Neuron (in vitro differentiated cells): ENCODE data around the gene SDHAF2.

Experiments
- H2AFZ ChIP-seq: one replicate; pipeline ENCODE4 v1.6.1; 2013; ENCODE audit warnings: low read depth, mild to moderate bottlenecking, inconsistent platforms, low read length, moderate library complexity
- H3K27me3 ChIP-seq: one replicate; pipeline ENCODE4 v1.6.1; 2013; ENCODE audit warnings: low read length; ENCODE audit not compliant: insufficient read depth
- H3K36me3 ChIP-seq: one replicate; pipeline ENCODE4 v1.6.1; 2013; ENCODE audit warnings: low read length; ENCODE audit not compliant: insufficient read depth
- H3K4me1 ChIP-seq: one replicate; pipeline ENCODE4 v1.6.1; 2013; ENCODE audit warnings: low read length; ENCODE audit not compliant: insufficient read depth
- H3K4me3 ChIP-seq: 2 replicates; pipeline ENCODE4 v1.5.1; 2013; ENCODE audit warnings: mild to moderate bottlenecking, low read length, moderate library complexity
- H3K9me3 ChIP-seq: one replicate; pipeline ENCODE4 v1.6.1; 2013; ENCODE audit warnings: low read length

SDHAF2 gene

GRCh38 chr11:61485080-61485479 is 55.2 kb downstream of the SDHAF2 start:
- H2AFZ ChIP-seq = no peak overlapping the region
- no peak overlapping the region for H3K4me3 ChIP-seq
- H3K9me3 ChIP-seq = no peaks in the 10 kb centered on the region
- H3K4me1 ChIP-seq = peaks cover 42% of the 10 kb centered on the region
- no peaks in the 10 kb centered on the region for H3K36me3 ChIP-seq
- H3K27me3 ChIP-seq = no peaks in the 10 kb centered on the region

DNA sequence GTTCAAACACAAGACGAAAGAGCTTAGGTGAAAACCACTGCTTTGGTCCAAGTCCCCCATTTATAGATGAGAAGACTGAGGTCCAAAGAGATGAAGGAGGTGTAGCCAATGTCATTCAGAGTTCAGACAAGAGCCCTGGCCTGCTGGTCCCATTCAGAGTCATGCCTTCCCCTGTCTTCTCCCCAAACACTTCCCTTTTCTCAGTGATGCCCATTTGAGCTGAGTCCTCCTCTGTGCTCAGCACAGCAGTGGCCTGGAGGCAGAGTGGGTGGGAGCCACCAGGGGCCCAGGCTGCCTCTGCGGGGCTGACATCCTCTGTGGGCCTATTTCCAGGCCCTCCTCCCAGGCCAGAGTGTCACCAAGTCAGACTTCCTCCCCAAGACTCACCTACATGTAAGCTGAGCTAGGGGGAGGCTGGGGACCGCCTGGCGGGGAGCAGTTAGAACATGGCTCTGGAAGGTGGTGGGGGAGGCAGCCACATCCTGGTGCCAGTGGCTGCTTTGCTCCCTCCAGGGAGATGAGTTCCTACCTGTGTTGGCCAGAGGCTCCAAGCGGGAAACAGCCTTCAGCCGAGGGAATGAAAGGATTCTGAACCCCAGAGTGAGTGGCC is 56.2 kb downstream of the SDHAF2 start:
- H3K36me3 ChIP-seq = no peaks in the 10 kb centered on the region
- no peaks in the 10 kb centered on the region for H3K9me3 ChIP-seq
- H2AFZ ChIP-seq = no peak overlapping the region
- no peaks in the 10 kb centered on the region for H3K27me3 ChIP-seq
- peaks cover 36% of the 10 kb centered on the region for H3K4me1 ChIP-seq
- H3K4me3 ChIP-seq = no peak overlapping the region

DNA sequence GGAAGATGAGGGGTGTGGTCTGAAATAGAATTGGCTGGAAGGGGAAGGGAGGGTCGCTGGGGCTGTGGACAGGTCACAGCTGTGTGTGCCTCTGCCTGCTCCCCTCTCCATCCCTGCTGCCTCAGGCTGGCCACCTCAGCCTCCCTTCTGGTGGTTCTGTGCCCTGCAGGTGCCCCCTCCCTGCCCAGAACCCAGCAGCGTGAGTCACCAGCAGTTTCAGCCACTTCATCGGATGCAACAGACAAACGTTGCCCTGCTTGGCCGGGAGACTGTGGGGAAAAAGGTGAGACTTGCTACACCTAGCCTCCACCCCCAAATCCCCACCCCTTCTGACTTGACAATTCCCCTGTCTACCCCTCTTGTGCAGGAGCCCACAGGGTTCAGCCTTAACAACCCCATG is 56.9 kb downstream of the SDHAF2 start:
- Histone ChIP-seq H3K4me1 (peaks cover 30% of the 10 kb centered on the region), H2AFZ (no peak overlapping the region), H3K9me3 (no peaks in the 10 kb centered on the region), H3K27me3 (no peaks in the 10 kb centered on the region), H3K4me3 (no peak overlapping the region), H3K36me3 (no peaks in the 10 kb centered on the region)

DNA sequence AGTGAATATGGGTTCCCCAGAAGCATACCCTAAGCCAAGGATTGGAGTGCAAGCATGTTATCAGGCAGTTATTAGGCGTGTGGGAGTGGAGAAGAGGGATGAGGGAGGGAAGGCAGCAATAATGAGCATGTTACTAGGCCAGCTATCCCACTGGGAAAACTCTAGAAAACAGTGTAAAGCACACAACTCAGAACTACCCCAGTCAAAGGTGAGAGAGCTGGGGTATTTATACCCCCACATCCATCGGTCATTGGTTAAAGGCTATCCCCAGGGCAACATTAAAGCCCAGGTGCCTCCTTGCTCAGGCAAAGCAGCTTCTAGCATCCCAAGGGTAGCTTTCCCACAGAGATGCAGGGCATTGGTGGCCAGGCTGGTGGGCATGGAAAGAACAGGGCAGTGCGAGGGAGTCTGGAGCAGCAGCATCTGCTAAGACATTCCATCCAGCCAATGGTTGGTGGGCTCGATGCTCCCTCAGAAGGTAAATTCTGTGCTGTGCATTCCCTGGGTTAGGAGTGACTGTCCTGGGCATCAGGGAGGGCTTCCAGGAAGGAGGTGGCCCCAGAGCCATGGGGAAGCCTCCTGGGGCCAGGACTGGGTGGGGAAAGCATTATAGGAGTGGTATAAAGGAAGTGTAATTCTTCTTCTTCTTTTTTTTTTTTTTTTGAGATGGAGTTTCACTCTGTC is 57.6 kb downstream of the SDHAF2 start:
- Histone ChIP-seq H3K36me3 (no peaks in the 10 kb centered on the region), H3K4me3 (no peak overlapping the region)

GRCh38 chr11:61488651-61489291 is 58.8 kb downstream of the SDHAF2 start:
- H3K4me1 ChIP-seq = peaks cover 22% of the 10 kb centered on the region
- H3K27me3 ChIP-seq = no peaks in the 10 kb centered on the region
- H2AFZ ChIP-seq = no peak overlapping the region
- no peaks in the 10 kb centered on the region for H3K36me3 ChIP-seq
- H3K4me3 ChIP-seq = no peak overlapping the region
- H3K9me3 ChIP-seq = no peaks in the 10 kb centered on the region

More for the DNA sequence above, 57.6 kb downstream of the SDHAF2 start:
- Histone ChIP-seq H2AFZ (no peak overlapping the region), H3K4me1 (peaks cover 22% of the 10 kb centered on the region), H3K27me3 (no peaks in the 10 kb centered on the region), H3K9me3 (no peaks in the 10 kb centered on the region)

DNA sequence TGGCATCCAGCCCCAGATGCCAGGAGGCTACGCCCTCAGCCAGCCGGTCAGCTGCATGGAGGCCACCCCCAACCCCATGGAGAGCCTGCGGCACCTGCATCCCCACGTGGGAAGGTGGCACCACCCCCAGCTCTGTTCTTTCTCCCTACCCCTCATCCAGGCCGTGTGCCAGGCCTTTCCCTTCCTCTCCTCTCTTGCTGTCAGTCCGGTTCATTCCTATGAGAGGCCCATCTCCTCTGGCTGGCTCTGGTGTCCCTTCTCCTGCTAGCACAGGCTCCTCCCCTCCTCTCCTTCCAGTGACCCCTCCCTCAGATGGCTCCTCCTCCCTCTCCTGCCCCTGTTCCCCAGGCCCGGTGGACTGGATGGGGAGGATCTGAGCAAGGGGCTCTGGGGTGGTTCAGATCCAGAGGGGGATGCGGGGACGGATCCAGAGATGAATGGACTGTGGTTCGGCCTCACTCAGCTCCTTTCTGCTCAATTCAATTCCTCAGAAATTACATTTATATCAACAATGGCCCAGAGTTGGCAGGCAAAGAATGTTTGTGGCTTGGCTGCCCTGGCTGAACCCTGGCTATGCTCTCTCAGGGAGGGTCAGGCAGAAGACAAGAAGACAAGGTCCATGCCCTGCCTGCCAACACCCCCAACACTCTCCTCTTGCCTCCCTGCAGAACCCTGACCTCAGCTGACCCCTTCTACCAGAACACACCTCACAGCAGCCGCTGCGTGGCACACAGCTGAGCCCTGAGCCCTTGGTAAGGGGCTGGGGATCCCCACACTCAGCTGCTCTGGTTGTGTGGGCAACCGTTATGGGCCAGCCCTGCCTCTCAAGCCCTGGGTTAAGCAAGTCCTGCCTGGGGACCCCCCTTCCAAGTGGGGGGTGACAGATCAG is 60.2 kb downstream of the SDHAF2 start:
- no peak overlapping the region for H3K4me3 ChIP-seq
- H3K4me1 ChIP-seq = peaks cover 30% of the 10 kb centered on the region
- no peaks in the 10 kb centered on the region for H3K36me3 ChIP-seq
- H3K27me3 ChIP-seq = no peaks in the 10 kb centered on the region
- H3K9me3 ChIP-seq = no peaks in the 10 kb centered on the region
- no peak overlapping the region for H2AFZ ChIP-seq

GRCh38 chr11:61491736-61492395 is 61.9 kb downstream of the SDHAF2 start:
- Histone ChIP-seq H3K36me3 (no peaks in the 10 kb centered on the region), H3K4me1 (peaks cover 36% of the 10 kb centered on the region), H3K4me3 (no peak overlapping the region), H3K9me3 (no peaks in the 10 kb centered on the region), H3K27me3 (no peaks in the 10 kb centered on the region), H2AFZ (no peak overlapping the region)

GRCh38 chr11:61494381-61494961 is 64.5 kb downstream of the SDHAF2 start:
- no peaks in the 10 kb centered on the region for H3K27me3 ChIP-seq
- H3K9me3 ChIP-seq = no peaks in the 10 kb centered on the region
- H3K36me3 ChIP-seq = no peaks in the 10 kb centered on the region
- H3K4me1 ChIP-seq = peaks cover 37% of the 10 kb centered on the region
- H2AFZ ChIP-seq = no peak overlapping the region
- H3K4me3 ChIP-seq = no peak overlapping the region

DNA sequence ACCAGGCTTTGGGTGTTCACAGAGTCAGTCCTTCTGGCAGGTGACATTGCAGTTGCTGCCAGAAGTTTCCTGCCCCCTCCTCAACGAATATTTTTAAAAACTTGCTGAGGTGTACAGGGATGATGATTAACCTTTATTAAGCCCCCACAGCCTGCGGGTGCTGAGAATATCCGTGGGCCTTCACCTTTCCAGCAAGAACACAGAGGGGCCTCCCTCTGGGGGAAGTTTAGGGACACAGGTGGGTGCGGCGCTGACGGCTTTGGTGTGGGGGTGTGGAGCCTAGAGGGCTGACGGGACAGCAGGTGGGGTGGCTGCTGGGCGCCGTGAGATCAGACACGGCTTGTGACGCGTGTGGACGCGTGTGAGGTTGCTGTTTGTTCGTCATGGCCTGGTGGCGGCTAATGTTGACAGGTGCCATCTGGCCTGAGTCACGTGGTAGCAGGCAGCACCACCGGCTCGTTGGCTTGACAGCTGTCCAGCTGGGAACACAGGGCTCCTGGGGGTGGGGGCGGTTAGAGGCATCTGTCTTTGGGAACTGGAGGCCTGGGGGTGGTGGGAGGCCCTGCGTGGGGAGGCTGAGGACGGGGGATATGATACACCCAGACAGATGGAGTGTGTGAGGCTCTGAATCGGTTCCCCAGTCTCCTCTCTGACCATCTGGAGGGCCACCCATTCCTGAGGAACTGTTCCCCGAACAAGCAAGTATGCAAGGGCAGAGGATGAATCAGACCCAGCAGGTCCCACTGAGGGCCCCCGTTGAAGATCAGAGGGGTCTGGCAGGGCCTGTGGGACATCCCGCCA is 66.1 kb downstream of the SDHAF2 start:
- H3K36me3 ChIP-seq = no peaks in the 10 kb centered on the region
- H3K4me3 ChIP-seq = no peak overlapping the region
- no peaks in the 10 kb centered on the region for H3K9me3 ChIP-seq
- H2AFZ ChIP-seq = no peak overlapping the region
- H3K27me3 ChIP-seq = no peaks in the 10 kb centered on the region
- peaks cover 37% of the 10 kb centered on the region for H3K4me1 ChIP-seq
